NCI-H510A treated with DMSO at 0.1 percent for 48 hours (cell line): ENCODE data around the gene IGF1.

ENCODE experiments used
- DNase-seq: peaks from one replicate; lab custom pipeline; 2025; lab: John Stamatoyannopoulos, UW

Gene IGF1

GRCh38 chr12:102480406-102480805, at the start of gene IGF1:
IGF1 (minus strand) TSS chr12:102480563; CDS start chr12:102480381, 182 bp downstream.
- no peak for DNase-seq

DNA sequence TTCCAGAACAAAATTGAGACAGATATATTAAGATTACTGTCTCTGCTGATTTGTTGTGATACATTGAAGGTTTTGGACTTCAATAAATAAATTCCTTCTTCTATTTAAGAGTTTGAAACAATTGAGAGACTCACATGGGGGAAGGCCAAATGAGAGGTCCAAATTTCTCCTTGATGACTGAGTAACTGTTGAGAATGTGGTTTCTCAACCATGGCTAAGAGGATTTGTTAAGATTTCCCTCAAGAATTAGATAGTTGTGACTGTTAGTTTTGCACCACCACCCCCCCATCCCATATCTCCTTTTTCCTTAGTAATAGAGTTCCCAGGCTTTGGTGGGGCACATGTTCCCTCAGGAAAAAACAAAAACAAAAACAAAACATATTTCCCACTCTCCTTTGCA, 47.7 kb upstream of the IGF1 start:
- DNase-seq, result no peak

GRCh38 chr12:102527171-102527720, 46.9 kb upstream of the IGF1 start:
- no peak for DNase-seq

DNA sequence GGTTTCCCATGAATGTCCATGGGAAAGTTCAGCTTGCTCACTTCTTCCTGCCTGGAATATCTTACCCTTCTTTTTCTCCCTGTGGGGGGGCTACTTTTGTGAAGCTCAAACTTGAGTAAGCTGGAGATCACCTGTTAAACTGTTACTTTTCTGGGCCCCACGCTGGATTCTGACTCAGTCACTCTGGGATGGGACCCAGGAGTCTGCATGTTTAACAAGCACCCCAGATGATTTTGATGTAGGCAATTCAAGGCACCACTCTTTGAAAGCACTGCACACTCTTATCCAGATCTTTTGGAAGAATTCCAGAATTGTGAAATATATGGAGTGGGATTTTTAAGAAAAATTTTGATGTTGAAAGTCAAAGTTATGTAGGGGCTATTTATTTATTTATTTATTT, 46.3 kb upstream of the IGF1 start:
- no peak for DNase-seq

DNA sequence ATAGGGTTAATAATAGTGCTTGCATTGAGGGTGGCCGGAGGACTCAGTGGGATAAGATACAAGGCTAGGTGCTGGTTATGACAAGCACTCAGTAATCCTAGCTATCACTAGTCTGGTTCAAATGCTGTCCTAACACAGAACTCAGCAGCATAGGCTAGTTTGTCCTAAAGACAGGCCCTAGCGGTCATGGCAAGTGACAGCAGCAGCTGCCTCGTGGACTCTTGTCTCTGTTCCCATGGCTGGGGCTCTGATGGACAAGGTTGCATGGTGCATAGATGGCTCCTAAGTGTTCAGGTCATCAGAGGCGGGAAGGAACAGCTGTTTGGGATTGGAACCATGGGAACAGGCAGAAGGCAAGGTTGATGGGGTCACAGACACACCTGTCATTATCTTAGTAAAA, 42.4 kb upstream of the IGF1 start:
- DNase-seq, result no peak

GRCh38 chr12:102521662-102522277, 41.4 kb upstream of the IGF1 start:
- DNase-seq, result no peak

GRCh38 chr12:102518871-102519270, 38.5 kb upstream of the IGF1 start:
- DNase-seq, result no peak

DNA sequence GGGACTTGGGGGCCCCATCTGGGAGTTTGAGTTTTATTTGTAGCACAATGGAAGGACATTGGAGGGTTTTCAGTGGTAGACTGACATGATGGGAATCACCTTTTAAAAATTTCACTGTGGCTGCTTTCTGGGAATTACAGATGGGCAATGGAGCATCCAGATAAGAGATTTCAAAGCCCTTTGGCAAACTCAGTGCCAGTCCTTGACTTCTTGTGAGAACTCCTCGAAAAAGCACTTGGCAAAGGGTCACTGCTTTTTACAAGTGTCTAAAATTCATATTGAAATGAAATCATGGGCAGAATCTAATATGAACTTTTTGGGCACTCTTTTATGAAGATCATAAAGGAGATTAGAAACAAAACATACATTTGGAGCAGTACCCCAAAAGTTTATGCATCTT, 34.3 kb upstream of the IGF1 start:
- DNase-seq, result no peak

GRCh38 chr12:102513739-102514138, 33.4 kb upstream of the IGF1 start:
- DNase-seq, result no peak

DNA sequence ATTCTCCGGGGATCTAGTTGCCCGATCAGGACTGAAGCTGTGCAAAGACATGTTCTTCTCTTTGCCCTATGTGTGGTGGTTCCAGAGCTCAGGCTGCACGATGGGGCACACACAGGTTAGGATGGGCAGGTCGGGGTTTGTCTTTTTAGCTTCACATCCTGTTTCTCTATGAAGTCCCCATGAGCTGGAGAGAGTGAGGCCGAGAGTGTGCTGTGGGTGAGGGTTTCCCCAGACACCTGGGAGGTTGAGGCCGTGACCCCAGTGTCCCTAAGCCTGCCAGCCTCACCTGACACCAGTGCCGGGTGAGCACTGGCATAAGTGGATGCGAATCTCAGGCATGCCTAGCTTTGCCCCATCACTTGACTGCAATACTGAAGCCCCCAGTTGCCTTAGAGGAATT, 32.9 kb upstream of the IGF1 start:
- no peak for DNase-seq

DNA sequence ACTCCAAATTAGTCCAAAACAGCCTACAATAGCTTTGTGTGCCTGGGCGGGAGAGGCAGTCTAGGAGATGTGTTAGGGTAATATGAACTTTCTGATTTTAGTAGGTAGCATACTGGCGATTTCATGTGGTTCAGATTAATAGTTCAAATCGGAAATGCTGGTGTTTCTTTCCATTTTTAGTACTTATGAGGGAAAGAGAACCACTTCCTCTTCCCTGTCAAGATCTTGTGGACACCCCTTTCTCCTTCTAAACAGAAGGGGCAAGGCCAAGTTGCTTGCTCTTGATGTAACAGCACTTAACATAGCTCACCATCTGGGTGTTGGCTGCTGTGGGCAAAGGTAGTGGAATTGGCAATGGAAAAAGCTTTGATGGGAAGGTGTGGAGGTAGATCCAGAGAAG, 32.2 kb upstream of the IGF1 start:
- DNase-seq, result no peak

DNA sequence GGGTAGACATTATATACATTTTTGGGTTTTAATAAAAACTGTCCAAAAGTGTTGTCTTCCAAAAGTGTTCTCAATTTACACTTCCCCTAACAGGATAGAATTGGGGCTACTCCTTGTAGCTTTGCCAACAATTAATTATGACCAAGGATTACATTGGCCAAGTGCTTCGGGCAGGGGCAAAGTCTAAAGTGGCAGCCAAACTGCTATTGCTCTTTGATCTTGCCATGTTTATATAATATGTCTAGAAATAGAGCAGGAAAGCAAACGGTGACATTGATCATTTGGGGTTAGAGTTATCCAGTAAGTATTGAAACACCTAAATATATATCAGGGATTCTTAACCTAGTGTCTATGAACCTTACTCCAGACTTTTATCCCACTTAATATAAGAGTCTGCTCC, 31.2 kb upstream of the IGF1 start:
- DNase-seq, result no peak

GRCh38 chr12:102510463-102510862, 30.1 kb upstream of the IGF1 start:
- DNase-seq, result no peak

GRCh38 chr12:102510031-102510430, 29.7 kb upstream of the IGF1 start:
- no peak for DNase-seq

- no peak for DNase-seq
Measured at GRCh38 chr12:102509123-102509626, 28.8 kb upstream of the IGF1 start.

GRCh38 chr12:102508052-102508451, 27.7 kb upstream of the IGF1 start:
- DNase-seq, result no peak

- no peak for DNase-seq
Measured at GRCh38 chr12:102507301-102507700, 26.9 kb upstream of the IGF1 start.

- DNase-seq, result no peak
Measured at GRCh38 chr12:102504871-102505270, 24.5 kb upstream of the IGF1 start.

- no peak for DNase-seq
Measured at GRCh38 chr12:102504280-102504679, 23.9 kb upstream of the IGF1 start.

DNA sequence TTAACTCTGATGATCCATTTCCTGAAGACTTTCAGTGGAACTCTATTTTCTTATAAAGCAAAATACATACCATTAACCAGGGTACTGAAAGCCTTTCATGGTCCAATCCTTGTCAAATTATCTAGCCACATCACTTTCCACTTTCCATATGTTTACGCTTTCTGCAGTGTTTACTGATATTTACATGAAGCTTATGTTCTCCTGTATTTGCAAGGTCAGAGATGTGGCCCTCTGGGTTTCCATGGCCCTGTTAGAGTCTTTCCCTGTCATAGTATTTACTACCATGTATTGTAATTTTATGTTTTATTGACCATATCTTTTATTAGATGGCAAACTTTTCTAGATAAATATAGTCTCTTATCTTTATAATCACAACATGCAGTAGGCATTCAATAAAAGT, 23.5 kb upstream of the IGF1 start:
- no peak for DNase-seq

- no peak for DNase-seq
Measured at GRCh38 chr12:102503056-102503681, 22.8 kb upstream of the IGF1 start.

GRCh38 chr12:102501773-102502172, 21.4 kb upstream of the IGF1 start:
- DNase-seq, result no peak

DNA sequence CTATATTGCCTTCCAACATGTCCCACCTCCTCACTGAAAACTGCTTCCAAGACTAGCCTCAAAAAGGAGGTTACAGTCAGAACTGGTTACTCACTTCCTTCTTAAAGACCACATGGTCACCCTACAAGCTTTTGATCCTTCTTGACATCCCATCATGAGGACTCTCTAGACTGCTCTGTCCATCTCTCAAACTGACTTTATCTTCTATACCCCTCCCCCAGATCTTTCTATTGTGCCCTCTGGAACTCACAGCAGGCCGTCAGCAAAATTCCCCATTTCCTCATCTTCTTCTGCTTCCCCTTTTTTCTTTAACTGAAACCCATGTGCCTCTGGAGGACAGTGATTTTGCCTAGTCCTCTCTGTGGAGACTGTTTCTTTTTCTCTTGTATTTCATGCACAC, 18.1 kb upstream of the IGF1 start:
- DNase-seq, result no peak

- no peak for DNase-seq
Measured at GRCh38 chr12:102497743-102498142, 17.4 kb upstream of the IGF1 start.
